Measurements from ENCODE around the gene NPY5R. TPM values are rescaled to one million over a fixed set of nuclear protein-coding genes. Genes with fewer than 3 reads are reported as not detected.

Gene NPY5R
- total and polyA plus RNA-seq, 2 donors (not counting 1 experiment from before 2014, with no cell fraction given) = not detected

DNA sequence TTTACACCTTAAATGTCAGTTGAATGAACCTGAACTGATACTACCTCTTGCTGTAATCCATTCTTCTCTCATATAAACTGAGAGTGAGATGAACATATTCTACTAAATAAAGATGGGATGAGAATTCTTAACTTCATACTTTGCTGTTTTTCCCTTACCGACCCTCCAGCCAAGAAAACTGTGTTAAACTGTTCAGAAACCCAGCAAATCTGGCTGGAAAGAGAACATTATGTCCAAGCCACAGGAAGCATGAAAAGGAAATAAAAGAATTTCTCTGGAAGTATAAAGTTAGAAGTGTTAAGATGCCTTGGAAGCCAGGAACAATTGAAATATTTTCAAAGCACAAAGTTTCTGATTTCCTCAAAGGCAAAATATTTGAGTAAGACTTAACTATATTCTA is 34.2 kb upstream of the NPY5R start:
- POLR2A ChIA-PET = no interaction called here
- no peaks in the 10 kb centered on the region for H4K20me1 ChIP-seq (ENCODE audit: control insufficient read depth, insufficient read depth, low read length, poor library complexity, severe bottlenecking)
- no peak for ATAC-seq (ENCODE audit: low read depth)
- intact Hi-C loops (cut with micrococcal nuclease) = no loop called here
- H3K27ac Mint-ChIP-seq = no peak overlapping the region
- H3K4me1 Mint-ChIP-seq = no peaks in the 10 kb centered on the region
- H3K27me3 Mint-ChIP-seq = peaks cover 5% of the 10 kb centered on the region
- no peaks in the 10 kb centered on the region for H3K4me1 ChIP-seq (ENCODE audit: control insufficient read depth in 2 of 2, insufficient read depth in 2 of 2, low read length in 2 of 2)
- H2AFZ ChIP-seq (ENCODE audit: insufficient read depth, low read depth, low read length, poor library complexity, severe bottlenecking) = no peak overlapping the region
- no peaks in the 10 kb centered on the region for H3K9me3 Mint-ChIP-seq (ENCODE audit: insufficient read depth)
- no peak overlapping the region for H3K4me3 Mint-ChIP-seq
- no peaks in the 10 kb centered on the region for H3K27me3 ChIP-seq (replicated peaks in 1 of 4; ENCODE audit: control extremely low read depth in 1 of 4, control insufficient read depth in 3 of 4, insufficient read depth in 4 of 4, low read length in 3 of 4)
- H3K36me3 ChIP-seq (replicated peaks in 1 of 2; ENCODE audit: control extremely low read depth in 1 of 2, control insufficient read depth in 1 of 2, extremely low read depth in 1 of 2, insufficient read depth in 2 of 2, low read length in 1 of 2) = no peaks in the 10 kb centered on the region
- H3K27ac ChIP-seq (ENCODE audit: low read length in 2 of 2) = no peak overlapping the region
- TF ChIP-seq EZH2 (IDR thresholded peaks at IDR 0.05; ENCODE audit: borderline replicate concordance, insufficient read depth, low read depth, low read length, poor library complexity, severe bottlenecking) = no peak
- TF ChIP-seq CTCF (IDR thresholded peaks at IDR 0.05) = no peak
- no peak overlapping the region for H3K9ac ChIP-seq (ENCODE audit: low read length)
- CTCF ChIA-PET = no interaction called here
- H3K9me3 ChIP-seq (ENCODE audit: control extremely low read depth in 1 of 3, control insufficient read depth in 2 of 3, insufficient read depth in 1 of 3, low read length in 2 of 3) = no peaks in the 10 kb centered on the region
- H3K79me2 ChIP-seq (ENCODE audit: control insufficient read depth, insufficient read depth, low read length) = no peaks in the 10 kb centered on the region
- DNase-seq = no peak
- H3K4me3 ChIP-seq (ENCODE audit: control extremely low read depth in 1 of 5, extremely low read depth in 1 of 5, insufficient read depth in 1 of 5, low read depth in 2 of 5, low read length in 4 of 5) = no peak overlapping the region
- H3K4me2 ChIP-seq (replicated peaks; ENCODE audit: low read depth, low read length, poor library complexity, severe bottlenecking) = no peak overlapping the region
- WGBS (ENCODE audit: insufficient coverage) = no CpG with 5 or more reads among the region's 1 CpG

DNA sequence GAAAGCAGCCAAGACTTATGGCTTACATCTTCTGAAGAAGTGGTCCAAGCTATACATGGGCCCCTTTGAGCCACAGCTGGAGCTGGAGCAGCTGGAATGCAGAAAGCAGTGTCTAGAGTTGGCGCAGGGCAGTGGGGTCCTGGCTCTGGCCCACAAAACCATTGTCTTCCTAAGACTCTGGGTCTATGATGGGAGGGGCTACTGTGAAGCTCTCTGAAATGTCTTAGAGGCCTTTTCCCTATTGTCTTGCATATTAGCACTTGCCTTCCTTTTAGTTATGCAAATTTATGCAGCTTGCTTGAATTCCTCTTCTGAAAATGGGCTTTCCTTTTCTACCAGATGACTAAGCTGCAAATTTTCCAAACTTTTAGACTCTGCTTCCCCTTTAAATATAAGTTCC is 26.6 kb upstream of the NPY5R start:
- peaks cover 1 to 11% (median 9%) of the 10 kb centered on the region in 3 donors for H3K9me3 ChIP-seq (ENCODE audit: control extremely low read depth in 1 of 3, control insufficient read depth in 2 of 3, insufficient read depth in 1 of 3, low read length in 2 of 3)
- H3K9me3 Mint-ChIP-seq (ENCODE audit: insufficient read depth) = peaks cover 6% of the 10 kb centered on the region
- TF ChIP-seq EZH2 (IDR thresholded peaks at IDR 0.05; ENCODE audit: borderline replicate concordance, insufficient read depth, low read depth, low read length, poor library complexity, severe bottlenecking) (no peak), CTCF (IDR thresholded peaks at IDR 0.05) (no peak)
- H2AFZ ChIP-seq (ENCODE audit: insufficient read depth, low read depth, low read length, poor library complexity, severe bottlenecking) = no peak overlapping the region
- no peaks in the 10 kb centered on the region for H4K20me1 ChIP-seq (ENCODE audit: control insufficient read depth, insufficient read depth, low read length, poor library complexity, severe bottlenecking)
- ATAC-seq (ENCODE audit: low read depth) (no peak), DNase-seq (no peak)
- H3K4me3 ChIP-seq (ENCODE audit: control extremely low read depth in 1 of 5, extremely low read depth in 1 of 5, insufficient read depth in 1 of 5, low read depth in 2 of 5, low read length in 4 of 5) = no peak overlapping the region
- intact Hi-C loops (cut with micrococcal nuclease) = no loop called here
- H3K27ac Mint-ChIP-seq = no peak overlapping the region
- no CpG with 5 or more reads among the region's 1 CpG for WGBS (ENCODE audit: insufficient coverage)
- no peak overlapping the region for H3K27ac ChIP-seq (ENCODE audit: low read length in 2 of 2)
- POLR2A ChIA-PET = no interaction called here
- peaks cover 16% of the 10 kb centered on the region for H3K27me3 Mint-ChIP-seq
- H3K4me1 Mint-ChIP-seq = no peaks in the 10 kb centered on the region
- no peaks in the 10 kb centered on the region for H3K27me3 ChIP-seq (replicated peaks in 1 of 4; ENCODE audit: control extremely low read depth in 1 of 4, control insufficient read depth in 3 of 4, insufficient read depth in 4 of 4, low read length in 3 of 4)
- CTCF ChIA-PET = no interaction called here
- H3K4me2 ChIP-seq (replicated peaks; ENCODE audit: low read depth, low read length, poor library complexity, severe bottlenecking) = no peak overlapping the region
- no peaks in the 10 kb centered on the region for H3K36me3 ChIP-seq (replicated peaks in 1 of 2; ENCODE audit: control extremely low read depth in 1 of 2, control insufficient read depth in 1 of 2, extremely low read depth in 1 of 2, insufficient read depth in 2 of 2, low read length in 1 of 2)
- H3K4me1 ChIP-seq (ENCODE audit: control insufficient read depth in 2 of 2, insufficient read depth in 2 of 2, low read length in 2 of 2) = no peaks in the 10 kb centered on the region
- H3K79me2 ChIP-seq (ENCODE audit: control insufficient read depth, insufficient read depth, low read length) = no peaks in the 10 kb centered on the region
- H3K9ac ChIP-seq (ENCODE audit: low read length) = no peak overlapping the region
- no peak overlapping the region for H3K4me3 Mint-ChIP-seq

Data from B cell (primary cell).